Activated CD4-positive, alpha-beta memory T cell treated with anti-CD3 and anti-CD28 coated beads, Interleukin-2, amount 10 ng/mL, durations not matched to agents 7 days and 5 days (primary cell): Measurements from ENCODE around the gene MTARC2. TPM values are rescaled to one million over a fixed set of nuclear protein-coding genes. Genes with fewer than 3 reads are reported as not detected.

Source experiments
- CTCF ChIA-PET: fragments of 350-600 bp; sonication (Branson Sonifier 250); formaldehyde crosslinking; loops from one replicate; lab custom pipeline; 2021; ENCODE audit warnings: antibody characterized with exemption, inconsistent platforms; lab: Charles Lee
- POLR2A ChIA-PET: fragments of 350-600 bp; sonication (Branson Sonifier 250); formaldehyde crosslinking; loops from one replicate; lab custom pipeline; 2021; ENCODE audit warnings: antibody characterized with exemption; lab: Charles Lee
- DNase-seq: peaks from one replicate; pipeline ENCODE4 v3.0.0-alpha.2; 2020
- H3K27ac Mint-ChIP-seq: one replicate; pipeline ENCODE4 v1.8.0; 2021; ENCODE audit warnings: mild to moderate bottlenecking, mixed read lengths
- H3K27me3 Mint-ChIP-seq: one replicate; pipeline ENCODE4 v1.8.0; 2021; ENCODE audit warnings: mixed read lengths
- H3K36me3 Mint-ChIP-seq: one replicate; pipeline ENCODE4 v1.8.0; 2021; ENCODE audit warnings: low read depth, mixed read lengths
- H3K4me1 Mint-ChIP-seq: one replicate; pipeline ENCODE4 v1.8.0; 2021; ENCODE audit warnings: mixed read lengths
- H3K4me3 Mint-ChIP-seq: one replicate; pipeline ENCODE4 v1.8.0; 2021; ENCODE audit warnings: mild to moderate bottlenecking, mixed read lengths
- H3K9me3 Mint-ChIP-seq: one replicate; pipeline ENCODE4 v1.8.0; 2021; ENCODE audit warnings: mixed read lengths
- total RNA-seq, 2 experiments: library from RNA; stranded (reverse); gene quantifications; one replicate each; pipeline ENCODE4 v1.2.3, GENCODE V29; 2021

The MTARC2 gene
- total RNA-seq, 2 experiments from 2014 or later: not detected

DNA sequence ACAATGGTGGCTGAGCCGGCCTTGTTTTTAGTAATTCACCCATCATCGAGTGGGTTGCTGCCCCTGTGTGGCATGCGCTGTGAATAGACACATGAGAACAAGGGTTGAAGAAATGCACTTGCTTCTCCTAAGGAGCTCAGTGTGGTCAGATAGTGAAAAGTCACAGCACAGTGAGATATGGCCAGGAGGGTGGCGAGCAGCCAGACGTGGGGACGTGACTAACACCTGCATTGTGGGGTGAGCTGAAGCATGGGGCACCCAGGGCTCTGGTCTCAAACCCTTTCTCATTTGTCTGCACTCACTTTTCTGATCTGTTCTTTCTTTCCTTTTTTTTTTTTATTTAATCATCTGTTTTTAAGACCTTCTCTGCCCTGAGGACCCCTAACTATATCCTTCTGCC lies 52.1 kb downstream of the MTARC2 start:
- CTCF ChIA-PET: no interaction called here
- POLR2A ChIA-PET: no interaction called here
- DNase-seq: no peak
- H3K4me3 Mint-ChIP-seq: no peak overlapping the region
- no peaks in the 10 kb centered on the region for H3K9me3 Mint-ChIP-seq
- no peak overlapping the region for H3K27ac Mint-ChIP-seq
- H3K36me3 Mint-ChIP-seq: no peaks in the 10 kb centered on the region
- peaks cover 3% of the 10 kb centered on the region for H3K27me3 Mint-ChIP-seq
- H3K4me1 Mint-ChIP-seq: no peaks in the 10 kb centered on the region

GRCh38 chr1:220803401-220804201 lies 55.5 kb downstream of the MTARC2 start:
- Mint-ChIP-seq H3K36me3 (no peaks in the 10 kb centered on the region), H3K4me1 (no peaks in the 10 kb centered on the region), H3K27ac (no peak overlapping the region), H3K9me3 (no peaks in the 10 kb centered on the region), H3K27me3 (peaks cover 3% of the 10 kb centered on the region), H3K4me3 (no peak overlapping the region)
- ChIA-PET CTCF (interaction anchor here (0.6 to 1.5 kb wide), 4 partner anchors 10 to 667 kb away, joined by 3 to 4 read pairs (median 3); no protein-coding TSS in a partner anchor), POLR2A (no interaction called here)
- peak; percentile 21 for DNase-seq

DNA sequence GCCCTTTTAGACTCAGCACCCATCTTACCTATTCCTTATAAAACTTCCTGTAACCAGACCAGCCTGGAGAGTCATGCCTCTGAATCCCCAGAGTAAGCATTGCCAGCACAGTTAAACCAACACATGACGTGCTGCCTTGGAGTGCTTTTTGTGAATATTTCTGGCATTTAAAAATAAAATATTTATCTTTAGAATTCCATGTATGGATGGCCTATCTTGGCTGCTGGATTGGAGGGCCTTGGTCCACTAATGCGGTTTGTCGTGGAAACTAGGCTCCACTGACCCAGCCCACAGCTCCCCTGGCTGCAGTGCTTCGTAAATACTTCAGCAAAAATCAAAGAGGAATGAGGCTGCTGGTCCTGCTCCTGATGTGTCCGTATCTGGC lies 56.1 kb downstream of the MTARC2 start:
- H3K27ac Mint-ChIP-seq: no peak overlapping the region
- ChIA-PET POLR2A (no interaction called here), CTCF (interaction anchor here (0.6 to 1.5 kb wide), 4 partner anchors 9 to 668 kb away, joined by 3 to 4 read pairs (median 3); no protein-coding TSS in a partner anchor)
- peaks cover 3% of the 10 kb centered on the region for H3K27me3 Mint-ChIP-seq
- H3K4me3 Mint-ChIP-seq: no peak overlapping the region
- DNase-seq: no peak
- H3K36me3 Mint-ChIP-seq: no peaks in the 10 kb centered on the region
- H3K4me1 Mint-ChIP-seq: no peaks in the 10 kb centered on the region
- H3K9me3 Mint-ChIP-seq: no peaks in the 10 kb centered on the region

- ChIA-PET POLR2A (no interaction called here), CTCF (no interaction called here)
- Mint-ChIP-seq H3K27me3 (peaks cover 3% of the 10 kb centered on the region), H3K4me1 (peaks cover 6% of the 10 kb centered on the region), H3K27ac (no peak overlapping the region), H3K9me3 (no peaks in the 10 kb centered on the region), H3K4me3 (no peak overlapping the region), H3K36me3 (no peaks in the 10 kb centered on the region)
- DNase-seq: no peak
These were observed 58.3 kb downstream of the MTARC2 start for GRCh38 chr1:220806408-220806807.

DNA sequence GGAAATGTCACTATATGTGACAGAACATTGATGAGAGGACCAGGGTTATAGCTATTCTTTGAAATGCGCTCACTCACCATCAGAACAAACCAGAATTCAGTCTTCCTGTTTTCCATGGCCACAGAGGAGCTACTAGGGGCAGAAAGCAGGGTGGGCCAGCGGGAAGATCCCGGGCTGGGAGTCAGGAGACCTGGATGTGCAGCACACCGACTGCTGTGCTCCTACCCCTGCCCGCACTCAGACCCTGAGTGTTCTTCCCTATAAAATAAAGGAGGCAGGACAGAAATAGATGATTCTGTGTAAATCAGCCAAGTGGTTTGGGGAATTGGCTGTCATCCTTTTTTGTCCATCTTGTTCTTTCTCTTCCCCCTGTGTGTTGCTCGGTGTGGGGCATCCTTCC lies 59.6 kb downstream of the MTARC2 start:
- POLR2A ChIA-PET: no interaction called here
- Mint-ChIP-seq H3K4me3 (no peak overlapping the region), H3K4me1 (peaks cover 6% of the 10 kb centered on the region), H3K36me3 (no peaks in the 10 kb centered on the region), H3K27me3 (peaks cover 11% of the 10 kb centered on the region), H3K9me3 (no peaks in the 10 kb centered on the region), H3K27ac (no peak overlapping the region)
- no peak for DNase-seq
- CTCF ChIA-PET: interaction anchor here (0.8 kb wide), 1 partner anchor 74 kb away, joined by 3 read pairs; no protein-coding TSS in a partner anchor

DNA sequence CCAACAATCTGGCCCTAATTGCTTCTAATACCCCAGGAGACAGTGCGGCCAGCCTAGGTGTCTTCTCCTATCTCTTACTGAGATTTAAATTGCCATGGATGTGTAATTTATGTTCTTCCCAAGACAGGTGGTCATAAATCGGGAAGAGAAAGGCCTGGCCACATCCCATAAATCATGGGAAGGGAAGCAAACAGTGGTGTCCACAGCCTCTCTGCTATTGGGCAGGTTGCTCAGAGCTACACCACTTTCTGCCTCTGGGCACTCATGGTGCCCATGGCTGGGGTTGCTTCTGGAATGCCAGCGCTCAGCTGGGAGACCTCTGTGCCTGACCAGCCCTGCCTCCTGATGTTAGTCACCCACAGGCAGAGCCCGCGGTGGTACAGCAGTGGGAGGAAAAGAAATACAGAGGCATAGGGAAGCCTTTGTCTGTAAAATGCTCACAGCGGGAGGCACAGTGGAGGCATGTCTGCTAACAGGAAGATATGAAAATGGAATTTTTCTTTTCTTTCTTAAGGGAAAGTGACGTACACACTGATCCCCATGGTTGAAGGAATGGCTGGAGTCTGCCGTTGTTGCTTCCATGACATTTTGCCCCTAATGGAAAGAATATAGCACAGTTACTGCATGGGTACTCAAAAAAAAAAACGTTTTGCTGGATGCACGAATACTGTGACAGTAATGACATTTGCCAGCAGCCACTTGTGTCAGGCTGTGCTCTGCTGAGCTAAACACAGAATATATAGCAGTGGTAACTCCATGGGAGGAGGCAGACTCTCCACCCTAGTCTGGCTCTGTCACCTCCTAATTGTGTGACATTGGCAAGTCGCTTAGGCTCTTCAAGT lies 60.4 kb downstream of the MTARC2 start:
- H3K36me3 Mint-ChIP-seq: no peaks in the 10 kb centered on the region
- no peak overlapping the region for H3K4me3 Mint-ChIP-seq
- peaks cover 7% of the 10 kb centered on the region for H3K27me3 Mint-ChIP-seq
- no peaks in the 10 kb centered on the region for H3K9me3 Mint-ChIP-seq
- CTCF ChIA-PET: interaction anchor here (1.3 to 2.6 kb wide), 3 partner anchors 15 to 395 kb away, joined by 3 to 10 read pairs (median 3); no protein-coding TSS in a partner anchor
- H3K4me1 Mint-ChIP-seq: peaks cover 6% of the 10 kb centered on the region
- no peak for DNase-seq
- POLR2A ChIA-PET: no interaction called here
- no peak overlapping the region for H3K27ac Mint-ChIP-seq

GRCh38 chr1:220809187-220809550 lies 61.0 kb downstream of the MTARC2 start:
- H3K27ac Mint-ChIP-seq: no peak overlapping the region
- ChIA-PET POLR2A (no interaction called here), CTCF (interaction anchor here (1.3 to 2.6 kb wide), 3 partner anchors 15 to 394 kb away, joined by 3 to 10 read pairs (median 3); no protein-coding TSS in a partner anchor)
- peaks cover 6% of the 10 kb centered on the region for H3K4me1 Mint-ChIP-seq
- H3K27me3 Mint-ChIP-seq: peaks cover 7% of the 10 kb centered on the region
- no peaks in the 10 kb centered on the region for H3K9me3 Mint-ChIP-seq
- DNase-seq: no peak
- H3K36me3 Mint-ChIP-seq: no peaks in the 10 kb centered on the region
- H3K4me3 Mint-ChIP-seq: no peak overlapping the region

DNA sequence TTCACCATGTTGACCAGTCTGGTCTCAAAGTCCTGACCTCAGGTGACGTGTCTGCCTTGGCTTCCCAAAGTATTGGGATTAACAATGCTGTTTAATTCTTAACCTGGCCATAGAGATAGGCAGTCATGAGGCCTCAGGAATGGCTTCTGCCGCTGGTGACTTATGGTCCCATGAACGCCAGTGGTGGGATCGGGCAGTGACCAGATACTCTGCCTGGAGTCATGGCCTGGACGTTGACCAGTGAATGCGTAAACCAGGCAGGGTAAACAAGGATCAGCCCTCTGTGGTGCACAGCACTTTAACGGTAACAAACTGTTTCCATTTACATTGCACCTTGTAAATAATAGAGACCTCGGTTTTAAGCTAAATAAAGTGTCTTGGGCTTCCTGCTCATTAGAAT lies 61.6 kb downstream of the MTARC2 start:
- CTCF ChIA-PET: interaction anchor here (1.3 to 2.6 kb wide), 5 partner anchors 14 to 626 kb away, joined by 3 to 10 read pairs (median 4); no protein-coding TSS in a partner anchor

DNA sequence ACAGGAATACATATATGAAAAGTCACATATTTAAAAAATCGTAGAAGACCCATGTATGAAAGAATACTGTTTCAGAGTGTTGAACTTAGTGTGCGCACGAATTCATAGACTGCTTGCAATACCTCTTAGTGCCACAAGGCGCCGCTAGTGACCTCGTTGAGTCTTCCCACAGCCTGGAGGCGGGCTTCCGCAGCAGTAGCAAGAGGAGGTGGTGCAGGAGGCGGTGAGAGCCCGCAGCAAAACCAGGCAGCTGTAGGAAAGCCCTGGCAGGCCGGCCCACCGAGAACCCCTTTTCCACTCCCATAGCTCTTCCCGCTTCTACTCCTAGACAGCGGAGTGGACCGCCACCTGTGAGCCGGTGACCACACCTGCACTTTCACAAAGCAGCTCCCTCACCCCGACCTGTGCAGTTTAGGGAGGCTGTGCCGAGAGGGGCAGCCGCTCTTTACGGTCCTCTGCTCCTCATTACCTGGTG lies 62.1 kb downstream of the MTARC2 start:
- H3K9me3 Mint-ChIP-seq: no peaks in the 10 kb centered on the region
- CTCF ChIA-PET: interaction anchor here (1.0 to 2.6 kb wide), 5 partner anchors 14 to 625 kb away, joined by 3 to 10 read pairs (median 4); no protein-coding TSS in a partner anchor
- no peak overlapping the region for H3K4me3 Mint-ChIP-seq
- H3K27me3 Mint-ChIP-seq: peaks cover 9% of the 10 kb centered on the region
- no peaks in the 10 kb centered on the region for H3K36me3 Mint-ChIP-seq
- no peak overlapping the region for H3K27ac Mint-ChIP-seq
- peak; percentile 71 for DNase-seq
- POLR2A ChIA-PET: no interaction called here
- H3K4me1 Mint-ChIP-seq: peaks cover 6% of the 10 kb centered on the region

More for the DNA sequence above, 61.6 kb downstream of the MTARC2 start:
- Mint-ChIP-seq H3K9me3 (no peaks in the 10 kb centered on the region), H3K27ac (no peak overlapping the region), H3K36me3 (no peaks in the 10 kb centered on the region), H3K4me3 (no peak overlapping the region), H3K4me1 (peaks cover 6% of the 10 kb centered on the region), H3K27me3 (peaks cover 9% of the 10 kb centered on the region)
- DNase-seq: no peak
- POLR2A ChIA-PET: no interaction called here

GRCh38 chr1:220810963-220811362 lies 62.8 kb downstream of the MTARC2 start:
- CTCF ChIA-PET: interaction anchor here (0.6 to 2.6 kb wide), 5 partner anchors 13 to 625 kb away, joined by 3 to 10 read pairs (median 4); no protein-coding TSS in a partner anchor
- Mint-ChIP-seq H3K36me3 (no peaks in the 10 kb centered on the region), H3K27ac (no peak overlapping the region)

GRCh38 chr1:220811695-220812094 lies 63.6 kb downstream of the MTARC2 start:
- H3K27me3 Mint-ChIP-seq: peaks cover 9% of the 10 kb centered on the region
- no peak overlapping the region for H3K4me3 Mint-ChIP-seq
- CTCF ChIA-PET: interaction anchor here (1.9 kb wide), 1 partner anchor 624 kb away, joined by 8 read pairs; no protein-coding TSS in a partner anchor
- DNase-seq: no peak
- H3K9me3 Mint-ChIP-seq: no peaks in the 10 kb centered on the region
- peaks cover 6% of the 10 kb centered on the region for H3K4me1 Mint-ChIP-seq
- POLR2A ChIA-PET: no interaction called here
- no peak overlapping the region for H3K27ac Mint-ChIP-seq
- H3K36me3 Mint-ChIP-seq: no peaks in the 10 kb centered on the region

More at GRCh38 chr1:220810963-220811362, 62.8 kb downstream of the MTARC2 start:
- peaks cover 6% of the 10 kb centered on the region for H3K4me1 Mint-ChIP-seq
- H3K27me3 Mint-ChIP-seq: peaks cover 9% of the 10 kb centered on the region
- POLR2A ChIA-PET: no interaction called here
- no peak overlapping the region for H3K4me3 Mint-ChIP-seq
- DNase-seq: no peak
- no peaks in the 10 kb centered on the region for H3K9me3 Mint-ChIP-seq

GRCh38 chr1:220812308-220812707 lies 64.2 kb downstream of the MTARC2 start:
- CTCF ChIA-PET: no interaction called here
- H3K27me3 Mint-ChIP-seq: peaks cover 9% of the 10 kb centered on the region

More at GRCh38 chr1:220812308-220812707, 64.2 kb downstream of the MTARC2 start:
- Mint-ChIP-seq H3K4me1 (peaks cover 6% of the 10 kb centered on the region), H3K36me3 (no peaks in the 10 kb centered on the region), H3K9me3 (no peaks in the 10 kb centered on the region), H3K4me3 (no peak overlapping the region), H3K27ac (no peak overlapping the region)
- DNase-seq: no peak
- POLR2A ChIA-PET: no interaction called here
